ENCODE measurements around the gene PHF21A.

PHF21A gene

GRCh38 chr11:45890886-45891550, 230.2 kb downstream of the PHF21A start:
- Mint-ChIP-seq H3K27ac (no peak overlapping the region), H3K36me3 (ENCODE audit: low read depth) (no peaks in the 10 kb centered on the region), H3K9me3 (no peaks in the 10 kb centered on the region), H3K27me3 (peaks cover 12% of the 10 kb centered on the region), H3K4me1 (ENCODE audit: low read depth) (no peaks in the 10 kb centered on the region), H3K4me3 (no peak overlapping the region)

GRCh38 chr11:45889966-45890365, 231.3 kb downstream of the PHF21A start:
- Mint-ChIP-seq H3K36me3 (ENCODE audit: low read depth) (no peaks in the 10 kb centered on the region), H3K9me3 (no peaks in the 10 kb centered on the region), H3K27ac (no peak overlapping the region), H3K27me3 (peaks cover 9% of the 10 kb centered on the region), H3K4me1 (ENCODE audit: low read depth) (peaks cover 4% of the 10 kb centered on the region), H3K4me3 (no peak overlapping the region)

GRCh38 chr11:45889555-45889954, 231.7 kb downstream of the PHF21A start:
- Mint-ChIP-seq H3K4me1 (ENCODE audit: low read depth) (peaks cover 8% of the 10 kb centered on the region), H3K4me3 (no peak overlapping the region), H3K9me3 (no peaks in the 10 kb centered on the region), H3K27me3 (peaks cover 5% of the 10 kb centered on the region), H3K27ac (no peak overlapping the region), H3K36me3 (ENCODE audit: low read depth) (no peaks in the 10 kb centered on the region)

GRCh38 chr11:45887587-45887986, 233.7 kb downstream of the PHF21A start:
- Mint-ChIP-seq H3K27ac (no peak overlapping the region), H3K4me1 (ENCODE audit: low read depth) (peaks cover 10% of the 10 kb centered on the region), H3K9me3 (no peaks in the 10 kb centered on the region)

GRCh38 chr11:45886816-45887520, 234.3 kb downstream of the PHF21A start:
- Mint-ChIP-seq H3K36me3 (ENCODE audit: low read depth) (peaks cover 6% of the 10 kb centered on the region), H3K4me3 (no peak overlapping the region), H3K4me1 (ENCODE audit: low read depth) (peaks cover 10% of the 10 kb centered on the region)

More at GRCh38 chr11:45887587-45887986, 233.7 kb downstream of the PHF21A start:
- Mint-ChIP-seq H3K36me3 (ENCODE audit: low read depth) (no peaks in the 10 kb centered on the region), H3K4me3 (no peak overlapping the region), H3K27me3 (no peaks in the 10 kb centered on the region)

GRCh38 chr11:45885921-45886721, 235.1 kb downstream of the PHF21A start:
- Mint-ChIP-seq H3K4me3 (no peak overlapping the region), H3K9me3 (no peaks in the 10 kb centered on the region), H3K27ac (no peak overlapping the region)

More at GRCh38 chr11:45886816-45887520, 234.3 kb downstream of the PHF21A start:
- no peak overlapping the region for H3K27ac Mint-ChIP-seq
- H3K27me3 Mint-ChIP-seq: no peaks in the 10 kb centered on the region
- no peaks in the 10 kb centered on the region for H3K9me3 Mint-ChIP-seq

GRCh38 chr11:45885274-45885920, 235.9 kb downstream of the PHF21A start, which contains the start of gene MAPK8IP1:
MAPK8IP1 (plus strand) TSS chr11:45885651; CDS start chr11:45885821, 170 bp downstream.
- Mint-ChIP-seq H3K4me1 (ENCODE audit: low read depth) (peaks cover 10% of the 10 kb centered on the region), H3K36me3 (ENCODE audit: low read depth) (peaks cover 9% of the 10 kb centered on the region), H3K27ac (no peak within 1 kb of the TSS), H3K4me3 (peak within 1 kb of the TSS; percentile 75), H3K27me3 (no peaks in the 10 kb centered on the region), H3K9me3 (no peaks in the 10 kb centered on the region)

More at GRCh38 chr11:45885921-45886721, 235.1 kb downstream of the PHF21A start:
- peaks cover 6% of the 10 kb centered on the region for H3K36me3 Mint-ChIP-seq (ENCODE audit: low read depth)
- no peaks in the 10 kb centered on the region for H3K27me3 Mint-ChIP-seq
- peaks cover 10% of the 10 kb centered on the region for H3K4me1 Mint-ChIP-seq (ENCODE audit: low read depth)

- Mint-ChIP-seq H3K4me1 (ENCODE audit: low read depth) (peaks cover 10% of the 10 kb centered on the region), H3K9me3 (no peaks in the 10 kb centered on the region), H3K27me3 (no peaks in the 10 kb centered on the region), H3K4me3 (peak overlapping the region; percentile 75), H3K27ac (no peak overlapping the region), H3K36me3 (ENCODE audit: low read depth) (peaks cover 11% of the 10 kb centered on the region)
These were observed 236.6 kb downstream of the PHF21A start for GRCh38 chr11:45884596-45885185.

All from stimulated activated naive CD8-positive, alpha-beta T cell treated with anti-CD3 and anti-CD28 coated beads, Interleukin-15, Interleukin-2, amounts not matched to agents 100 ng/mL and 50 ng/mL, for 24 hours (primary cell).